H1 (cell line): ENCODE results near the gene PDE4C. TPM values are rescaled to one million over a fixed set of nuclear protein-coding genes. Genes with fewer than 3 reads are reported as not detected.

Experiments used
- ATF3 ChIP-seq: IDR thresholded peaks from 2 replicates; pipeline ENCODE4 v1.6.1; 2011; ENCODE audit warnings: low read depth, mild to moderate bottlenecking, low read length; ENCODE audit not compliant: insufficient read depth
- BACH1 ChIP-seq: IDR thresholded peaks from 2 replicates; pipeline ENCODE4 v1.6.1; 2012; ENCODE audit warnings: low read length, improper control_type of control experiment
- BCL11A ChIP-seq, 2 experiments: IDR thresholded peaks; one replicate each; pipeline ENCODE4 v1.6.1; 2011; ENCODE audit warnings: low read depth in 2 of 2, low read length in 2 of 2, mild to moderate bottlenecking in 2 of 2
- BRCA1 ChIP-seq: IDR thresholded peaks from 2 replicates; pipeline ENCODE4 v1.6.1; 2012; ENCODE audit warnings: low read depth, low read length, improper control_type of control experiment
- CBX8 ChIP-seq: fragments of 300-800, 300-1000 bp; sonication (generic); IDR thresholded peaks from 2 replicates; pipeline ENCODE4 v1.7.1; 2016; ENCODE audit warnings: low read depth, low read length, borderline replicate concordance
- CEBPB ChIP-seq: IDR thresholded peaks from 2 replicates; pipeline ENCODE4 v1.6.1; 2012; ENCODE audit warnings: low read depth, low read length
- FOSL1 ChIP-seq: IDR thresholded peaks from 2 replicates; pipeline ENCODE4 v1.6.1; 2011; ENCODE audit warnings: mild to moderate bottlenecking, low read depth, low read length, moderate library complexity; ENCODE audit not compliant: insufficient read depth
- GTF2F1 ChIP-seq: IDR thresholded peaks from 2 replicates; pipeline ENCODE4 v1.6.1; 2012; ENCODE audit warnings: low read depth, low read length, improper control_type of control experiment, borderline replicate concordance
- HDAC2 ChIP-seq, 2 experiments: fragments of 300-600 bp in 1 of 2; sonication (generic) in 1 of 2; IDR thresholded peaks; 2 replicates each; pipeline ENCODE4 v1.6.1; 2011 to 2012; ENCODE audit warnings: low read depth in 2 of 2, low read length in 2 of 2, mild to moderate bottlenecking in 2 of 2, moderate library complexity in 2 of 2, borderline replicate concordance in 1 of 2, inconsistent platforms in 1 of 2
- JUN ChIP-seq: IDR thresholded peaks from 2 replicates; pipeline ENCODE4 v1.6.1; 2011; ENCODE audit warnings: low read depth, mild to moderate bottlenecking, improper control_type of control experiment, low read length
- MAX ChIP-seq: IDR thresholded peaks from 2 replicates; pipeline ENCODE4 v1.6.1; 2012; ENCODE audit warnings: inconsistent platforms
- NANOG ChIP-seq: IDR thresholded peaks from 2 replicates; pipeline ENCODE4 v1.6.1; 2011; ENCODE audit warnings: low read length, low read depth, mild to moderate bottlenecking, inconsistent platforms; ENCODE audit not compliant: insufficient read depth, poor library complexity, severe bottlenecking
- NRF1 ChIP-seq: IDR thresholded peaks from 2 replicates; pipeline ENCODE4 v1.6.1; 2011; ENCODE audit warnings: mild to moderate bottlenecking, low read depth, low read length, improper control_type of control experiment
- PHF8 ChIP-seq: fragments of 200-600 bp; sonication (generic); conservative IDR thresholded peaks from 2 replicates; pipeline ENCODE4 v1.7.1; 2012; ENCODE audit warnings: low read depth, mild to moderate bottlenecking, inconsistent platforms, low read length, moderate library complexity
- POLR2A ChIP-seq, 2 experiments: IDR thresholded peaks; 1 replicate in 1 of 2; 2 replicates in 1 of 2; pipeline ENCODE4 v1.6.1; 2011; ENCODE audit warnings: low read depth in 2 of 2, low read length in 2 of 2, mild to moderate bottlenecking in 2 of 2; ENCODE audit errors: control extremely low read depth in 1 of 2
- RBBP5 ChIP-seq: IDR thresholded peaks from 2 replicates; pipeline ENCODE4 v1.7.1; 2012; ENCODE audit warnings: low read depth, mild to moderate bottlenecking, inconsistent platforms, low read length, moderate library complexity, borderline replicate concordance
- RNF2 ChIP-seq: fragments of 200-900, 300-1000 bp; sonication (generic); IDR thresholded peaks from 2 replicates; pipeline ENCODE4 v1.7.1; 2016; ENCODE audit warnings: borderline replicate concordance, low read depth, mild to moderate bottlenecking, antibody characterized with exemption, low read length; ENCODE audit not compliant: poor library complexity, severe bottlenecking; ENCODE audit errors: missing control alignments
- SIRT6 ChIP-seq: IDR thresholded peaks from one replicate; pipeline ENCODE4 v1.7.1; 2012; ENCODE audit warnings: low read length, inconsistent platforms
- SIX5 ChIP-seq: IDR thresholded peaks from 2 replicates; pipeline ENCODE4 v1.6.1; 2011; ENCODE audit warnings: mild to moderate bottlenecking, low read depth, low read length
- SP2 ChIP-seq: IDR thresholded peaks from 2 replicates; pipeline ENCODE4 v1.6.1; 2012; ENCODE audit warnings: mild to moderate bottlenecking, low read length, inconsistent platforms
- SRF ChIP-seq: IDR thresholded peaks from 2 replicates; pipeline ENCODE4 v1.6.1; 2011; ENCODE audit warnings: mild to moderate bottlenecking, low read depth, low read length, moderate library complexity
- SUZ12 ChIP-seq: fragments of 200-600 bp; sonication (generic); IDR thresholded peaks from 2 replicates; pipeline ENCODE4 v1.6.1; 2012; ENCODE audit warnings: mild to moderate bottlenecking, inconsistent platforms, low read length, moderate library complexity, mixed read lengths
- YY1 ChIP-seq: IDR thresholded peaks from 2 replicates; pipeline ENCODE4 v1.6.1; 2011; ENCODE audit warnings: low read depth, mild to moderate bottlenecking, low read length
- polyA plus RNA-seq, 7 experiments: library from polyadenylated mRNA; depleted of rRNA in 3 of 7; stranded (reverse) in 5 of 7; unstranded in 2 of 7; fragments of >200 nt in 5 of 7; fragments of 200-250 nt in 2 of 7; gene quantifications; 1 replicate in 5 of 7; 2 replicates in 1 of 7; 4 replicates in 1 of 7; pipeline versions ENCODE4 v1.2.1 to v1.2.3, GENCODE V29; 2011 to 2013; ENCODE audit warnings: missing spikeins in 2 of 7, mixed read lengths in 2 of 7
- total RNA-seq: library from RNA; stranded (reverse); fragmentation: NEBNext Ultra II Directional; extraction: Animal tissue kit (Norgen Biotek cat#: 25700); gene quantifications from 2 replicates; pipeline ENCODE4 v1.2.1, GENCODE V29; 2021

Gene PDE4C
- total and polyA plus RNA-seq, 2 of the 8 experiments (the other 6 are each of a cell fraction or from before 2014, with no cell fraction given): 2.7 to 3.1 TPM

- TF ChIP-seq YY1 (peak; percentile 58; the same call in 1 of the 2 replicates), CEBPB (no peak), GTF2F1 (no peak), BCL11A (IDR thresholded peaks at IDR 0.05; ENCODE audit: low read depth in 2 of 2, low read length in 2 of 2) (no peak), HDAC2 (IDR thresholded peaks at IDR 0.05; ENCODE audit: borderline replicate concordance in 1 of 2, low read depth in 2 of 2, low read length in 2 of 2) (0 out of 4 replicates have a peak, but pooled peaks of 1 of the 2 experiments have one; percentile 9), NANOG (no peak), FOSL1 (no peak), RNF2 (no peak), SIRT6 (no peak), BRCA1 (no peak), SUZ12 (no peak), PHF8 (no peak), POLR2A (IDR thresholded peaks at IDR 0.05; ENCODE audit: control extremely low read depth in 1 of 2, low read depth in 2 of 2, low read length in 2 of 2) (no peak), RBBP5 (no peak), SP2 (no peak), SRF (no peak), BACH1 (no peak), NRF1 (no peak), ATF3 (no peak), CBX8 (no peak), SIX5 (no peak), MAX (peak; percentile 61; the same call in 1 of the 2 replicates), JUN (no peak)
Measured at GRCh38 chr19:18254546-18255503, 28.6 kb upstream of the PDE4C start (continued).
